GM19023 (cell line): Measurements from ENCODE around the gene EGFR.

ENCODE experiments used
- ATAC-seq: cut with Tn5 transposase; IDR thresholded peaks from one replicate; pipeline ENCODE4 v1.9.1; 2021; ENCODE audit warnings: mild to moderate bottlenecking, moderate library complexity; ENCODE audit not compliant: unreplicated experiment

Gene EGFR

GRCh38 chr7:55206235-55207029 lies 187.6 kb downstream of the EGFR start:
- ATAC-seq = no peak

DNA sequence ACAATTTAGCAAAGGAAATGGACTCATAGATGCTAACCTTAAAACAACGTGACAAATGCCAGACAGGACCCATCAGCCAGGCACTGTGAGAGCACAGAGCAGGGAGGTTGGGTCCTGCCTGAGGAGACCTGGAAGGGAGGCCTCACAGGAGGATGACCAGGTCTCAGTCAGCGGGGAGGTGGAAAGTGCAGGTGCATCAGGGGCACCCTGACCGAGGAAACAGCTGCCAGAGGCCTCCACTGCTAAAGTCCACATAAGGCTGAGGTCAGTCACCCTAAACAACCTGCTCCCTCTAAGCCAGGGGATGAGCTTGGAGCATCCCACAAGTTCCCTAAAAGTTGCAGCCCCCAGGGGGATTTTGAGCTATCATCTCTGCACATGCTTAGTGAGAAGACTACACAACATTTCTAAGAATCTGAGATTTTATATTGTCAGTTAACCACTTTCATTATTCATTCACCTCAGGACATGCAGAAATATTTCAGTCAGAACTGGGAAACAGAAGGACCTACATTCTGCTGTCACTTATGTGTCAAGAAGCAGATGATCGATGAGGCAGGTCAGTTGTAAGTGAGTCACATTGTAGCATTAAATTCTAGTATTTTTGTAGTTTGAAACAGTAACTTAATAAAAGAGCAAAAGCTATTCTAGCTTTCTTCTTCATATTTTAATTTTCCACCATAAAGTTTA lies 188.8 kb downstream of the EGFR start:
- no peak for ATAC-seq

- ATAC-seq = no peak
Measured at GRCh38 chr7:55209366-55209765, 190.5 kb downstream of the EGFR start.

DNA sequence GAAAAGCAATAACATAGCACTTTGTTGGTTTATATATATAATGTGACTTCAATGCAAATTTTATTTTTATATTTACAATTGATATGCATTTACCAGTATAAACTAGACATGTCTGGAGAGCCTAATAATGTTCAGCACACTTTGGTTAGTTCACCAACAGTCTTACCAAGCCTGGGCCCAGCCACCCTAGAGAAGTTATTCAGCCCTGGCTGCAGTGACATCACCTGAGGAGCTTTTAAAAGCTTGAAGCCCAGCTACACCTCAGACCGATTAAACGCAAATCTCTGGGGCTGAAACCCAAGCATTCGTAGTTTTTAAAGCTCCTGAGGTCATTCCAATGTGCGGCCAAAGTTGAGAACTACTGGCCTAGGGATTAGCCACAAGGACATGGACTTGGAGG lies 191.4 kb downstream of the EGFR start:
- no peak for ATAC-seq

GRCh38 chr7:55210716-55211115 lies 191.9 kb downstream of the EGFR start:
- ATAC-seq = no peak

DNA sequence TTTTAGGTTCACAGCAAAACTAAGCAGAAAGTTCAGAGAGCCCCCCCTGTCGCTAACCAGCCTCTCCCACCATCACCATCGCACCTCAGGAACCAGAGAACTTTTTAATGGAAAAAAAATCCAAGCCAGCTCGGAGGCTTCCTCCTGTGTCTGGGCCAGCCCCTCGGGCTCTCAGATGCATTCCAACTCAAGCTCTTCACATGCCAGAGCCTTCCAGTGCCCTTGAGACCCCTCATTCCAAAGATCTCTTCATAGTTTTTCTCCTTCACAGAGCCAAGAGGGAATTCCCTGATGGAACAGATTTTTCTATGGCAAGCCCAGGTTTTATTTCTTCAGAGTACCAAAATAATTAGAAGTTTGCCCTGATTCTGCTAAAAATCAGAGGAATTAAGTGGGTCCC lies 192.9 kb downstream of the EGFR start:
- ATAC-seq = no peak

- ATAC-seq = no peak
Measured at GRCh38 chr7:55212176-55212575, 193.4 kb downstream of the EGFR start.

DNA sequence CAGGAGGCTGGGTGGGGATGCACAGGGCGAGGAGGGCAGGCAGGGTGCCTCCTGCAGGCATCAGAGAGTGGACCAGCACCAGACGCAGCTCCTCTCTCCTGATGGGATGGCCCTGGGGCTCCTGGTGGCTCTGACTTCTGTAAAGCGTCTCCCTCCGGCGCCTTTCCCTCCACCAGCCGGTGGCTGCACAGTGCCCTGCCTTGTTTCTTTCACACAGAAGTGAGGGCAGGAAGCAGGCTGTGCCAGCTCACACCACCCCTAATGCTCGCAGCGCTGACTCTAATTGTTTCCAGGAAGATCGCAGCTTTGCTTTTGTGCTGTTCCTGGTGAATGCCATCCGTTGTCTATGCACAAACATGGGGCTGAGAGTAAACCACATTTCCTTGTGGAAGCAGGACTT lies 194.0 kb downstream of the EGFR start:
- no peak for ATAC-seq

GRCh38 chr7:55214707-55215106 lies 195.9 kb downstream of the EGFR start:
- ATAC-seq = no peak

- no peak for ATAC-seq
Measured at GRCh38 chr7:55223023-55223422, 204.2 kb downstream of the EGFR start.

GRCh38 chr7:55224111-55224510 lies 205.3 kb downstream of the EGFR start:
- ATAC-seq = no peak

DNA sequence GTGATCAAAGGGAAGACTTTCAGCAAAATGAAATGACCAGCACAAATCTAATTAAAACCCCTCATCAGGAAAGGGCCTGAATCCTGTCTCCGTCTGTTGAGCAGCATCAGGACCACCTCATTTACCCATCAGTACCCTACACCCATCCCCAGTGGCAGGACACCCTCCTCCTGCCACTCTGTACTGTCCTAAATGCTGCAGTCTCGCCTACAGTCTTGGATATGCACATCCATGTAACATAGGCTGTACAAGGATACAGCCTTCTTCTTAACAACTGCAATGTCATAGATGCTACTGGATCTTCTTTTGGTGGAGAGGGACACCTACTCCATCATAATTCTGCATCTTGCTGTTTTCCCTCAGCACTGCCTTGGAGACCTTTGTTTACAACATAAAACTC lies 206.0 kb downstream of the EGFR start:
- no peak for ATAC-seq

DNA sequence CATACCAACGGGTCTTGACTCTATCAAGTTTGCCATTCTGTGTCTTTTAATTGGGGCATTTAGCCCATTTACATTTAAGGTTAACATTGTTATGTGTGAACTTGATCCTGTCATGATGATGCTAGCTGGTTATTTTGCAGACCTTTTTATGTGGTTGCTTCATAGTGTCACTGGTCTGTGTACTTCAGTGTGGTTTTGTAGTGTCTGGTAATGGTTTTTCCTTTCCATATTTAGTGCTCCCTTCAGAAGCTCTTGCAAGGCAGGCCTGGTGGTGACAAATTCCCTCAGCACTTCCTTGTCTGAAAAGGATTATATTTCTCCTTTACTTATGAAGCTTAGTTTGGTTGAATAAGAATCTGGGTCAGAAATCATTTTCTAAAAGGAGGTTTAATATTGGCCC lies 211.2 kb downstream of the EGFR start:
- no peak for ATAC-seq

DNA sequence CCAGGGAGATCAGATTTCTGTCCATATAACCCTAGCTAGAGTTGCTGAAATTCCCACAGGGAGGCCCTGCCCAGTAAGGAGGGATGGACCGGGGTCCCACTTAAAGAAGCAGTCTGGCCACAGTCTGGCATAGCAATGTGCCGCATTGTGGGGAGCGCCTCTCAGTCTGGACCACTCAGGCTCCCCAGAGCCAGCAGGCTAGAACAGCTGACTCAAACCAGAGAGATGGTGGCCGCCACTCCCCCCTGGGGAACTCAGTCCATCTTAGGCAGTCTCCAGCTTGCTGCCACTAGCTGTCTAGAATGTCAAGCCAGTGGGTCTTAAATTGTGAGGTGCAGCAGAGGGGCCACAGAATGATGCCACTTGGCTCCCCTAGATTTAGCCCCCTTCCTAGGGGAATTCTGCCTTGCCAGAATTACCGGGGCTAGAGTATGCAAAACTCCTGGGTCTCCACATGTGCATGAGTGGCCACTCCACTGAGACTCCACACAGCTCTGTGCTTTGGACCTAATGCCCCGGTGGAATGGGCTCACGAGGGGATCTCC lies 213.0 kb downstream of the EGFR start:
- ATAC-seq = no peak

- no peak for ATAC-seq
Measured at GRCh38 chr7:55233001-55233400, 214.2 kb downstream of the EGFR start.

DNA sequence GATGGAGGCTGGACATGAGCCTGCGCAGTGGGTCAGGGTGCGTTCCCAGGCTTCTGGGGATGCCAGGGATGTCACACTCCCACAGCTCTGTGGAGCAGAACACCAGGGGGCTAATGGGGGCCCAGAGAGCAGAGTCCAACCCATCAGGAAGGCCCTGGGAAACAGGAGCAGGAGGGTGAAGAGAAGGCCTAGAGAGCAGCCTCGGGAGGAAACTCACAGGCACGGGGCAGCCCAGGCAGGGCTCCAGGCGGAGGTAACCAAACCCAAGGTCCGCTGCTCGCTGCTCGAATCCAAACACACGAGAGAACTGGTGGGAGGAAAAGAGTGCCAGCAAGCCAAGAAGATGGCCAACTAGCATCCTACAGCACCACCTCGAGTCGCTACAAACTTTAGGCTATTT lies 215.6 kb downstream of the EGFR start:
- no peak for ATAC-seq

DNA sequence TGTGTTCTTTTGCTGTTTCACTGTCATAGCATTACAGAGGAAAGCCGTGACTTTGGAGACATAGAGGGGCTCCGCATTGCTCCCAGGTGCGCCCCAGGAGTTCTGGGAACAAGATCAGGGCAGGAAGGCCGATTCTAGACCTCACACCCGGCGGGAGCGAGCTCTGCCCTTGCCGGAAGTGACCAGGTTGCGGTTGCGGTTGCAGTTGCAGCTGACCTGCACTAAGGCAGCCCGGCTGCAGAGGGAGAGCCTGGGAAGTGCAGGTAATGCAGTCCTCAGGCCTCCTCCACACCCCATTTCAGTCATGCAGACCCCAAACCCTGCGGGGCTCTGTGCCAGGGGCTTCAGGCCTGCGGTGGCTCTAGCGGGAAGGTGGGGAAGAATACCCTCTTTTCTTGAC lies 216.3 kb downstream of the EGFR start:
- no peak for ATAC-seq

GRCh38 chr7:55235801-55236200 lies 217.0 kb downstream of the EGFR start:
- ATAC-seq = no peak

- no peak for ATAC-seq
Measured at GRCh38 chr7:55236476-55236875, 217.7 kb downstream of the EGFR start.

DNA sequence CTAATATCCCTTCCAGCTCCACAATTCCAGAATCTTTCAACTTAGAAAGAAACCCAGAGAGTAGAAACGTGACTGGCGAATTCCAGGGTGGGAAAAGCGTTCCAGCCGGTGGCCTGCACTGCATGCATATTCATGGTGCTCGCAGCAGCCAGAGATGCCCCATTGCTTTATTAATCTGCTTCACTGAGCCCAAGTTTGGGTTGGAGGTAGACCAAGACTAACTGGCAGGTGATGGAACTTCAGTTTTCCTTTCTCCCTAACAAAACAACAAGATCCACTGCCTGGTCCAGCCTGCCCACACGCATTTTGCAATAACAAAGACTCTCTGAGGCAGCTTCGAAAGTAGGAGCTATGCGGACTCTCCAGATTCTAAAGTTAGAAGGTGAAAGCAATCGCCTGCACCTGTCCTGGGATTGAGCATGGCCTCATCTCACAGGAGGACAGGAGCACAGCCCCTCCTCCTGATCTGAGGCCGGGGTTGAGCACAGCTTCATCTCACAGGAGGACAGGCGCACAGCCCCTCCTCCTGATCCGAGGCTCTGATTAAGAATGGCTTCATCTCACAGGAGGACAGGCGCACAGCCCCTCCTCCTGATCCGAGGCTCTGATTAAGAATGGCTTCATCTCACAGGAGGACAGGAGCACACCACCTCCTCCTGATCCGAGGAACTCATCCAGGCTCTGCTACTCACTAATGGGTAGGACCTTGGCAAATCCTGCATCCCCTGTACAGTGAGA lies 218.5 kb downstream of the EGFR start:
- no peak for ATAC-seq

GRCh38 chr7:55239406-55239805 lies 220.6 kb downstream of the EGFR start:
- no peak for ATAC-seq
